ENCODE results near the gene ABTB2. TPM values are rescaled to one million over a fixed set of nuclear protein-coding genes. Genes with fewer than 3 reads are reported as not detected.
A peak's percentile ranks its signal among the peaks of the same experiment; 100 is the strongest.

Gene ABTB2
- total RNA-seq, 1 experiment from 2014 or later, result 3.6 TPM

GRCh38 chr11:34111722-34112270 is 246.0 kb downstream of the ABTB2 start:
- H3K9me3 ChIP-seq, result no peaks in the 10 kb centered on the region
- H3K27ac Mint-ChIP-seq (ENCODE audit: unreplicated experiment), result no peak overlapping the region
- intact Hi-C loops (cut with micrococcal nuclease; ENCODE audit: unreplicated experiment), result no loop called here
- ChIA-PET POLR2A (no interaction called here), CTCF (no interaction called here)
- no peak overlapping the region for H3K4me3 Mint-ChIP-seq (ENCODE audit: unreplicated experiment)
- H3K9me3 Mint-ChIP-seq (ENCODE audit: unreplicated experiment), result no peaks in the 10 kb centered on the region
- H3K4me1 Mint-ChIP-seq (ENCODE audit: low read depth, unreplicated experiment), result peaks cover 6% of the 10 kb centered on the region
- H3K27me3 ChIP-seq (replicated peaks; ENCODE audit: control insufficient read depth, insufficient read depth, low read length), result no peaks in the 10 kb centered on the region
- BruUV-seq (replicated peaks), result no TSS peak
- no peak overlapping the region for H3K4me3 ChIP-seq (ENCODE audit: low read depth, low read length)
- no peaks in the 10 kb centered on the region for H3K27me3 Mint-ChIP-seq (ENCODE audit: insufficient read depth, unreplicated experiment)
- peaks cover 4% of the 10 kb centered on the region for H3K36me3 ChIP-seq (ENCODE audit: control insufficient read depth, insufficient read depth, low read length)
- no peaks in the 10 kb centered on the region for H3K4me1 ChIP-seq
- H3K36me3 Mint-ChIP-seq (ENCODE audit: insufficient read depth, unreplicated experiment), result peaks cover 93% of the 10 kb centered on the region
- TF ChIP-seq, protein P1, sequence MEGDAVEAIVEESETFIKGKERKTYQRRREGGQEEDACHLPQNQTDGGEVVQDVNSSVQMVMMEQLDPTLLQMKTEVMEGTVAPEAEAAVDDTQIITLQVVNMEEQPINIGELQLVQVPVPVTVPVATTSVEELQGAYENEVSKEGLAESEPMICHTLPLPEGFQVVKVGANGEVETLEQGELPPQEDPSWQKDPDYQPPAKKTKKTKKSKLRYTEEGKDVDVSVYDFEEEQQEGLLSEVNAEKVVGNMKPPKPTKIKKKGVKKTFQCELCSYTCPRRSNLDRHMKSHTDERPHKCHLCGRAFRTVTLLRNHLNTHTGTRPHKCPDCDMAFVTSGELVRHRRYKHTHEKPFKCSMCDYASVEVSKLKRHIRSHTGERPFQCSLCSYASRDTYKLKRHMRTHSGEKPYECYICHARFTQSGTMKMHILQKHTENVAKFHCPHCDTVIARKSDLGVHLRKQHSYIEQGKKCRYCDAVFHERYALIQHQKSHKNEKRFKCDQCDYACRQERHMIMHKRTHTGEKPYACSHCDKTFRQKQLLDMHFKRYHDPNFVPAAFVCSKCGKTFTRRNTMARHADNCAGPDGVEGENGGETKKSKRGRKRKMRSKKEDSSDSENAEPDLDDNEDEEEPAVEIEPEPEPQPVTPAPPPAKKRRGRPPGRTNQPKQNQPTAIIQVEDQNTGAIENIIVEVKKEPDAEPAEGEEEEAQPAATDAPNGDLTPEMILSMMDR (IDR thresholded peaks at IDR 0.05; ENCODE audit: insufficient read depth in 1 of 2, low read depth in 1 of 2, low read length in 1 of 2, severe bottlenecking in 1 of 2, unreplicated experiment in 1 of 2), result no peak
- no peak for DNase-seq

DNA sequence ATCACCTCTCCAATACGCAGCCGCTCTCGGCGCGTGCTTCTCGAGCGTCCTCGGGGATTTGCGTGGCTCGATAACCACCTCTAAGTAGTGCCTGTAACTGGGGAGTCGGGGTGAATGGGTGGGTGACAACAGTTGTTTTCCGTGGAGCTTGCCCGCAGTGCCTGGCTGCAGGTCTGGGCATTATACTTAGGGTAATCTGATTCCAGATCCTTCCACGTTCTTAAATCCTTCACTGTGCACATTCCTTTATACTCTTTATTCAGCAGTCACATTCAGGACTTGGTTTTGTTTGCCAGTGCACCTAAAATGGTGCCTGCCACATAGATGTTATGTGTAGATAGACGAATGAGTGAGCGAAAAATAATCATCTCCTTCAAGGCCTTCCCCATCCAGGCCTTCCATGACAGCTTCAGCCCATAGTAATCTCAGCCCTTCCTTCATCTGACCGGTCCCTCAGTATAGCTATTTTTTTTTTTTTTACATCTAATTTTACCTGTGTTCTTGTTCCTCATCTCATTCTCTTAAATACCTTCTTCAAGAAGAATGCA is 251.8 kb downstream of the ABTB2 start:
- H3K27me3 ChIP-seq (replicated peaks; ENCODE audit: control insufficient read depth, insufficient read depth, low read length), result no peaks in the 10 kb centered on the region
- TF ChIP-seq, protein P1 (IDR thresholded peaks at IDR 0.05; ENCODE audit: insufficient read depth in 1 of 2, low read depth in 1 of 2, low read length in 1 of 2, severe bottlenecking in 1 of 2, unreplicated experiment in 1 of 2), result no peak
- BruUV-seq (replicated peaks), result TSS peak; percentile 43
- H3K4me1 Mint-ChIP-seq (ENCODE audit: low read depth, unreplicated experiment), result peaks cover 21% of the 10 kb centered on the region
- intact Hi-C loops (cut with micrococcal nuclease; ENCODE audit: unreplicated experiment), result loop anchor here (1.0 to 5.0 kb wide), 4 partner anchors 55 to 331 kb away; partner anchors contain the start of genes CAPRIN1 and CAT
- no peaks in the 10 kb centered on the region for H3K27me3 Mint-ChIP-seq (ENCODE audit: insufficient read depth, unreplicated experiment)
- DNase-seq, result no peak
- peak overlapping the region; percentile 94 for H3K4me3 Mint-ChIP-seq (ENCODE audit: unreplicated experiment)
- CTCF ChIA-PET, result interaction anchor here (0.6 to 1.5 kb wide), 4 partner anchors 32 to 411 kb away, joined by 3 to 7 read pairs (median 3); no protein-coding TSS in a partner anchor
- peak overlapping the region; percentile 74 for H3K4me3 ChIP-seq (ENCODE audit: low read depth, low read length)
- no peaks in the 10 kb centered on the region for H3K9me3 ChIP-seq
- peak overlapping the region; percentile 95 for H3K27ac Mint-ChIP-seq (ENCODE audit: unreplicated experiment)
- POLR2A ChIA-PET, result interaction anchor here (0.6 to 2.0 kb wide), 3 partner anchors 50 to 78 kb away, joined by 4 to 14 read pairs (median 8); partner anchors contain the start of gene CAPRIN1
- no peaks in the 10 kb centered on the region for H3K9me3 Mint-ChIP-seq (ENCODE audit: unreplicated experiment)
- peaks cover 89% of the 10 kb centered on the region for H3K36me3 Mint-ChIP-seq (ENCODE audit: insufficient read depth, unreplicated experiment)
- no peaks in the 10 kb centered on the region; the same call in 1 of the 2 replicates for H3K36me3 ChIP-seq (ENCODE audit: control insufficient read depth, insufficient read depth, low read length)
- H3K4me1 ChIP-seq, result peaks cover 9% of the 10 kb centered on the region

DNA sequence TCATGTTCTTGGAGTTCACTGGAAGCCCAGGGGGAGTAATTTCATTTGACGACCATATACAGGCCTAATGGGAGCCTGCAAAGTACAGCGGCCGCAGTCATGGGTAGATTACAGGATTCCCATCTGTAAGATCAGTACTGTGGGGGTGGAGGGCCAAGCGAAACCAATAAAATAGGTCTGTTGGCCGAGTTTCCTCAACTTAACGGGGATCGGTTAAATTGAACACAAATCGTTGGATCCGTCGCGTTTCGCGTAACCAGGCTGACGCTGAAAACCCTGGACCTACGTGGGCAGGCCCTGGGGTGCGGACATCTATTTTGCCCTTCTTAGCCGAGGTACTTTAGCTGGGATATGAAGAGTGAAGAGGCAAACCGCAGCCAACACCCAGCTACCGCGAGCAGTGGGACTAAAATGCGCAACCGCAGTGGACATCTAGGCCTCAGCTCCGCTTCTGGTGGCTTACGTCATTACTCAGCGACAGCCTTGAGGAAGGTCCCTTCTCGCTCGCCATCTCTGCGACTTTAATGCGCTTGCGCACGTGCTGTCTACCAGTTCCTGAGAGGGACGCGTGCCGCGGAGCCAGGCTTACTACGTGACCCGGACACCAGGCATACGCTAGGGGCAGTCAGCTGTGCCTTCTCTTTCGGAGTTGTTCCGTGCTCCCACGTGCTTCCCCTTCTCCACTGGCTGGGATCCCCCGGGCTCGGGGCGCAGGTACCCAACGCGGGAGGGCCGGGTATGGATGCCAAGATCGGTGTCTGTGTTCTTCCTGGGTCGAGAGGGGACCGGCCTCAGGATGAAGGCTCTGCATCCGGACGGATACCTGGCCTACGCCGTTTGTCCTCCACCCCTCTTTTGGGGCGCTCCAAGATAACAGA is 252.5 kb downstream of the ABTB2 start, which contains the start of gene NAT10:
NAT10 (plus strand) TSS at position 551 of the 878 bp plus-strand sequence. CDS start 2,597 bp downstream, outside the sequence.
- Histone ChIP-seq H3K4me3 (ENCODE audit: low read depth, low read length) (peak within 1 kb of the TSS; percentile 74), H3K4me1 (peaks cover 9% of the 10 kb centered on the region), H3K9me3 (no peaks in the 10 kb centered on the region), H3K36me3 (ENCODE audit: control insufficient read depth, insufficient read depth, low read length) (no peaks in the 10 kb centered on the region; the same call in 1 of the 2 replicates), H3K27me3 (replicated peaks; ENCODE audit: control insufficient read depth, insufficient read depth, low read length) (no peaks in the 10 kb centered on the region)
- BruUV-seq (replicated peaks), result TSS peak; percentile 99
- POLR2A ChIA-PET, result interaction anchor here (0.5 to 2.0 kb wide), 5 partner anchors 16 to 137 kb away, joined by 3 to 14 read pairs (median 4); partner anchors contain the start of gene CAPRIN1
- intact Hi-C loops (cut with micrococcal nuclease; ENCODE audit: unreplicated experiment), result loop anchor here (1.0 to 5.0 kb wide), 4 partner anchors 54 to 332 kb away; partner anchors contain the start of genes CAPRIN1 and CAT
- Mint-ChIP-seq H3K36me3 (ENCODE audit: insufficient read depth, unreplicated experiment) (peaks cover 90% of the 10 kb centered on the region), H3K4me3 (ENCODE audit: unreplicated experiment) (peak within 1 kb of the TSS; percentile 94), H3K4me1 (ENCODE audit: low read depth, unreplicated experiment) (peaks cover 19% of the 10 kb centered on the region), H3K27me3 (ENCODE audit: insufficient read depth, unreplicated experiment) (no peaks in the 10 kb centered on the region), H3K27ac (ENCODE audit: unreplicated experiment) (peak within 1 kb of the TSS; percentile 95), H3K9me3 (ENCODE audit: unreplicated experiment) (no peaks in the 10 kb centered on the region)
- TF ChIP-seq, protein P1 (IDR thresholded peaks at IDR 0.05; ENCODE audit: insufficient read depth in 1 of 2, low read depth in 1 of 2, low read length in 1 of 2, severe bottlenecking in 1 of 2, unreplicated experiment in 1 of 2), result no peak
- CTCF ChIA-PET, result interaction anchor here (0.6 to 1.5 kb wide), 3 partner anchors 54 to 253 kb away, joined by 4 to 7 read pairs (median 7); partner anchors contain the start of genes ABTB2 and CAPRIN1
- DNase-seq, result peak; percentile 97 to 99

All from Caco-2 (cell line).